Sigmoid colon (tissue), 4 donors: ENCODE results near the gene OTOP3.

Source experiments
- CTCF ChIP-seq, 4 experiments: fragments of 450-650 bp in 3 of 4; fragments of 200-600 bp in 1 of 4; IDR thresholded peaks; one replicate each; pipeline ENCODE4 v1.5.1; 2016 to 2019; ENCODE audit warnings: antibody characterized with exemption in 4 of 4, mild to moderate bottlenecking in 3 of 4, moderate library complexity in 2 of 4
- EP300 ChIP-seq, 4 donors: sonication (generic); formaldehyde crosslinking; IDR thresholded peaks; one replicate each; pipeline ENCODE4 v1.6.1; 2017; ENCODE audit warnings: antibody characterized with exemption in 4 of 4
- POLR2A ChIP-seq, 2 donors: fragments of 450-650 bp; IDR thresholded peaks; one replicate each; pipeline ENCODE4 v1.6.1; 2016; ENCODE audit warnings: antibody characterized with exemption in 2 of 2, mild to moderate bottlenecking in 2 of 2, moderate library complexity in 2 of 2
- POLR2AphosphoS5 ChIP-seq, 4 donors: sonication (generic); formaldehyde crosslinking; IDR thresholded peaks; one replicate each; pipeline ENCODE4 v1.6.1; 2017; ENCODE audit warnings: antibody characterized with exemption in 4 of 4

- TF ChIP-seq CTCF (IDR thresholded peaks at IDR 0.05) (no peak), POLR2A (IDR thresholded peaks at IDR 0.05) (no peak), POLR2AphosphoS5 (IDR thresholded peaks at IDR 0.05) (no peak), EP300 (IDR thresholded peaks at IDR 0.05) (no peak)
These were observed 15.4 kb upstream of the OTOP3 start for GRCh38 chr17:74920306-74920620.
